Bone marrow (tissue), 2 donors: ENCODE measurements around the gene OPHN1.
"Not testable (repeated sequence)": the region's sequence is repeated elsewhere in the genome, so short reads cannot be mapped to it uniquely, and the experiment has no call there.

ENCODE experiments used
- DNase-seq, 2 donors: peaks; one replicate each; lab custom pipeline; 2025; lab: John Stamatoyannopoulos, UW

The OPHN1 gene

DNA sequence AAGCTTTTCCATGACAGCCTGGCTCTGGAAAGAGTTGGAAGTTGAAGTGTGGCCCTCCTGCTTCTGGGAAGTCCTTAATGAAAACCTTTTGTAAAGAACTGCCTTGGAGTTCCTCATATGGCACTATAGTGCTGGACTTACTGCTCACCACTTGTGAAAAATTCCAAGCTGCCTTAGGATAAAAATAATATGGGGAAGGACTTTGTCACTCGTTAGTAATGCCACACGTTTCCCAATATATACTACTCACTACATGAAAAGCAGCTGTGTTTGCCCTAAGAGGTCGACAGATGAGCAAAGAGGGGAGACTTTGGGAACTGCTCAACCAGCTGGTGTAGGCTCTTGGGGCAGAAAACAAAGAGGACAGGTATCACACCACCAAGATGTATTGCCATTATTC, 11.7 kb downstream of the OPHN1 start:
- DNase-seq: no peak

DNA sequence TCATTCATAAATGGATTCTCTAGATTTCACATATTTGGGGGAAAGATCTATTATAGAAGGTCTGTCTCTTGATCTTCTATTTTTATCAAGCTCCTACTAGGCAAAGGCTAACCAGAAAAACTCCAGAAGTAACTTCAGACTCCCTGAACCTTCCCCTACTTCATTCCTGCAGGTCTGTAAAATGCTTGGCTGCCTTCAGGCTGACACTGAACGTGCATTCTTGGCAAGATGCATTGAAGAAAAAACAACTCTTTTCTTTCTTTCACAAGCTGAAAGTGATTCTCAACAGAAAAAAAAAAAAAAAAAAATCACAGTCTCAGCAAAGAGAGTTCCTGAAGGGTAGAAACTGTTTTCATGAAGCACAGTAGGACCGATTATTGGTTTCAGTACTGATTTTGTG, 12.7 kb downstream of the OPHN1 start:
- DNase-seq: no peak

DNA sequence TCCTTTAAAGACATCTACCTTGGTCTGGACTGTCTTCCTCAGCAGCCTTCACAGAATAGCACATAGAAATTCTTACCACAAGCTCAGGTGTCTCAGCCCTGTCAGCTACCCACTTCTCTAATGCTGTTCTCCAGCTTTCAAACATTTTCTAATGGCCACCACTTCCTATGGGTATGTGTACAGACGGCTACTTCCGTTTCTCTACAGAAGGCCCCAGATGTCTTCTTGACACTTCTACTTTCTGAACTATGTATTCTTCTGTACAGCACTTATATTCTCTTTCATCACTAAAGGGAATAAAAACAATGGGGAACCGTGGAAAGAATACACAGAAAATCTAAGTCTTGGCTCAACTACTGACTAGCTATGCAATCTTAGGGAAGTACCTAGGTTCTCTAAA, 13.3 kb downstream of the OPHN1 start:
- DNase-seq: peak in 1 of 2 donors; percentile 12

DNA sequence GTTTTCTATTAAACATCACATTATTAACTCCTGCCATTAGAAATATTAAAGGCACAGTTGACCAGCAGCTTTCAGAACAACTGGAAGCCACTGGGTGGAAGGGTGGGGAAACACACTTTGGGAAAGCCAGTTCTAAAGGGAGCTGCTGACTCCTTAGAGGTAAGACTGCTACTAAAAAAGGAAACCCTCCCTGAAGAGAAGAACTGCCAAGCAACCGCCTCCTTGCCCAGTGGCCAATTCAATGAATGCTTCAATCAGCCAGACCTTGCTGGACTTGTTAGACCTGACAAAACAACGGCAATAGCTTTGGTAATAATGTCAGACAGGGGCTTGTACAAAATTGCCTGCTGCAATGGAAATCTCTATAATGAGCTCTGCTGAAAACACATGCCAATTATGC, 15.6 kb downstream of the OPHN1 start:
- DNase-seq: no peak

DNA sequence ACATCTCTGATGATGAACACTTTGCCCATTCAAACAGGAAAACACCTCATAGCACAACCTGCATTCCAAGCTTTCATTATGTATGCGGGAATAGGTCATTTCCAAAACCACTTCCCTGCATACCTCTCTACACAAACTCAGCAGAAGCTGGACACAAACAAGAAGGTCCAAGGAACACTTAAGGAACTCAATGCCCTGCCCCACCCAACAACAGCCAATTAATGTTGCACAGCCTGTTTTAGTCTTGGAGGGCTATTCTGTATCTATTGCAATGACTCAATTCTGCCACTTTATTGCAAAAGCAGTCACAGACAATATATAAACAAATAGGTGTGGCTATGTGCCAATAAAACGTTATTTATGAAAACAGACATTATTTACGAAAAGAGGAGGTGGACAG, 16.7 kb downstream of the OPHN1 start:
- no peak for DNase-seq

DNA sequence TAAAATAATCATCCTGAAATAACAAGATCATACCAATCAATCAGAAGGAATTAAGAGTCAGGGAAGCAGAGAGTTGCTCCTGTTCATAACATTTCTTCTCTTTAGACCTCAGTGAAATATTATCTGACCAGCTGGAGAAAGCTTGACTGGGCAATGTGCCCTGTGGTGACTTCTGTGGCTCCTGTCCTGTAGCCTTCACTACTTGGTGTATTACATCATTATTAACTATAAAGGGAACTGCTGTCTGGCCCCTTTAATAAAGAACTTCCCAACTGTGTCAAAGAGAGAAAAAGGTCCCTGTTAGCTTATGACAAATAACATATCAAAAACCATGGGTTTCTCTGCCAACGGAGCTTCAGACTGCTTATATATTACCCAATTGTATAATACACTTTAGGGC, 18.0 kb downstream of the OPHN1 start:
- no peak for DNase-seq

DNA sequence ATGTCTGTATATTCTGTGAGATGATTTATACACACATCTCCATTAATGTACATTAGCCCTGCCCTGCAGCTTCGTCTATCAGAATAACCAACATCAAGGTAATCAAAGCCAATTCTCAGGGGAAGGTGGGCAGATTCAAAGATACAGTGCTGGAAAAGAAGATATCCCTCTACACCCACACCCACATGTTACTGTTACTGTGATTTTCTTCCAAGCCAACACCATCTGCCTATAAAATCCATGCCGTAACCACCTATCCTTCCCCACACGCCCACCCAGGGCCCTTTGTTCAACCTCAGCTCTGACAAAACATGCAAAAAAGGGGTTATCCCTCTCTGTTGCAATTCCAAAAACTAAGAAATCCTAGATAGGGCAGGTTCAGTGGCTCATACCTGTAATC, 20.0 kb downstream of the OPHN1 start:
- no peak for DNase-seq

DNA sequence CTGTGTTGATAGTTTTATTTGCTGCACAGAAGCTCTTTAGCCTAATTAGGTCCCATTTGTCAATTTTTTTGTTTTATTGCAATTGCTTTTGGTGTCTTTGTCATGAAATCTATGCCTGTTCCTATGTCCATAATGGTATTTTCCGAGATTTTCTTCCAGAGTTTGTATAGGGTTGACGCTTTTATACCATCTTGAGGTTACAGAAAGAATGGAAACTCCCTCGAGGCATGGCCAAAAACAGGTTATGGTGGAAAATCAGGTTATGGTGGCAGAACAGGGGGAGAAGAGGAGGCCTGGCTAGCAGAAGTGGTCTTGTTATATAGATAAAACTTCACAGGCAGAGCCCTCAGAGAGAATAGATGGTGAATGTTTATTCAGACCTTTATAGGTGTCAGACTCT, 21.6 kb downstream of the OPHN1 start:
- no peak for DNase-seq

DNA sequence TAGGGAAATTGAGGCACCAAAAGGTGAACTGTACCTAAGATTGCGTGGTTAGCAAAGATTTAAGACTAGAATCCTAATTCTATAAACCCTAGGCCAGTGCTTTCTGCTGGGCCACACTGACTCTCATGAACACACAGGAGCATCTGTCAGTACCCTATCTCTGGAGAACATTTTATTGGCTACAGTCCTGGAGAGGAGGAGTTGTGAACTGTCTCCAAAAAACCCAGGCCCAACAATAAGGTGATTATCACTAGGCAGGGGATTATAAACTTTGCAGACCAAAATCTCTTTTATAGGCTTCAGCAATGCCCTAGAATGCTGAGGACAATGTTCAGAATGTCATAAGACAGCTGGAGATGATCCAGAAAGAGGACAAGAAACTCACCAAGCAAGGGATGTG, 24.1 kb downstream of the OPHN1 start:
- DNase-seq: no peak

DNA sequence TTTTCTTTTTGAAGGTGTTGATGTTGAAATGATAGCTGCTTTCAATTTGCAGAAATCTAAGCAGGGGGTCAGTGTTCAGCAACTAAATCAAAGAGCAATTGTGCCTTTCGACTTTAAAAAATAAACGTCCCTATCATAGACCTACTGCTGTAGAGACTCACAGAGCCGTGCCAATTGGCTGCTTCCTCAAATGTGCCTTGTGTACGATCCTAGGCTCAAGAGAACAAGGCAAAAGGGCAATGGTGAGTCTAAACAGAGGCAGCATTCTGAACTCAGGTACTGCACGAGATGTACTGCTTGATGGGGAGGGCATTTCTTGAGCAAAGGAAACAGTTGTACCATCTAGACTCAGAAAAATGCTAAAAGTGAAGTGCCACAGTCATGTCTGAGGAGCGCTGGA, 29.8 kb downstream of the OPHN1 start:
- DNase-seq: no peak

DNA sequence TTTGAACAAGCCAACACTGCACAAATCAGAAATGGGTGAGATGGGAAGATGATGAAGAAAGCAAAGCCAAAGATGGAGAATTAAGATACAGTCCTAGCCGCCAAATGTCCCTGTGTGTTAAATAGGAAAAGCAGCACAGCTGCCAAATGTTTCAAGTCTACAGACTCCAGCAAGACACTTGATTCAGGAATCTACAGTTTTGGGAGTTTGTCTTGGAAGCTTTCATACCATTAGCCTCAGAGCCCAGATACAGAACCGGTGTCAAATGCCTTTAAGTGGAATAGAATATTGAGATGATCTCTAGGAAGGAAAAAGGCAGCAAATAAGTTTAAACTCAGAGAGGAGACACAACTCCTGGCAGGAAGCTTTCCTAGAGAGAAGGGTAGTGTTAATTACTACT, 30.3 kb downstream of the OPHN1 start:
- DNase-seq: no peak

DNA sequence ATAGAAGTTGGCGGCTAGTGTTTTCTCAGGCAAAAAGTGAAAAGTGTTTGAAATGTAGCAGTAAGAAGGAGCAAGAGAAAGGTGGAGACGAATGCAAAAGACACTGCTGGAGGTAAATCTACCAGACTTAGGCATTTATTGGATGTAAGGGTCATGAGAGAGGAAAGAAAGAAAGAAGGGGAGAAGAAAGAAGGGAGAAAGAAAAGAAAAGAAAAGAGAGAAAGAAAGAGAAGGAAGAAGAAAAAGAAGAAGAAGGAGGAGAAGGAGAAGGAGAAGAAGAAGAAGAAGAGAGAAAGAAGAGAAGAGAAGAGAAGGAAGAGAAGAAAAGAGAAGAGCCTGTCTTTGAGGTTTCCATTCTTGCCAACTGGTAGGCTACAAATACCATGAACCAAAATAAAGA, 31.2 kb downstream of the OPHN1 start:
- no peak for DNase-seq

DNA sequence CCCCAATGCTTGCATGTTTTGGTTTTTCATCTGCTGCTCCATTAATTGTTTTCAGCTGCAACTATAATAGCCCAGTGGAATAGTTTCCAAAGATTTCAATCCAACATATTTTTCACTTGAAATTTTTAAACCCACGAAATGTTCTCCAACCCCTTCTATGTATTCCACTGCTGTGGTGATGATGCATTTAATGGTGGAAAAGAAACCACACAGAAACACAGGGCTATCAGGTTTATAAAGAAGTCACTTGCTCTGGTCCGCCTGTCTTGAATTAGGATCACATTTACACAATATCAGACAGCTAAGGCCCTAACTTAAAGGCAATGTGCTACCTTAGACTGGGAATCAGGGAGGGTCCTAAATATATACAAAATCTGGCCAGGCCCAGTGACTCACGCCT, 35.0 kb downstream of the OPHN1 start:
- DNase-seq: no peak

DNA sequence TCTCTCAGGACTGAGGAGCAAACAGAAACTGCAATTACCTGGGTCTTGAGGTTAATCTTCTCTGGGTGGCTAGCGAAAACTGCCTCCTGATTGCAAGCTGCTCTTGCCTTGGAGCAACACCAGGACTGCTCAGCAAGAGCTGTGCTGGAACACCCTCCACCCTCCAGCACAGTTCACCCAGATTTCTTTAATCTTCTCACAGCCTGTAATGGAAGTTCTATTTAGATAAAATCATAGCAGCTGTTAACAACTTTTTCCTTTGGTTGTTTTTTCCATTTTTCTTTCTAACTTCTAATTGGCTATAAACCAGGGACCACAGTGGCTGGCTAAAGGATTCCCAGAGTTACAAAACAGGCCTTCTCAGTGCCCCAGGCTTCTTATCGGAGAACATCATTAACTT, 36.3 kb downstream of the OPHN1 start:
- DNase-seq: no peak

DNA sequence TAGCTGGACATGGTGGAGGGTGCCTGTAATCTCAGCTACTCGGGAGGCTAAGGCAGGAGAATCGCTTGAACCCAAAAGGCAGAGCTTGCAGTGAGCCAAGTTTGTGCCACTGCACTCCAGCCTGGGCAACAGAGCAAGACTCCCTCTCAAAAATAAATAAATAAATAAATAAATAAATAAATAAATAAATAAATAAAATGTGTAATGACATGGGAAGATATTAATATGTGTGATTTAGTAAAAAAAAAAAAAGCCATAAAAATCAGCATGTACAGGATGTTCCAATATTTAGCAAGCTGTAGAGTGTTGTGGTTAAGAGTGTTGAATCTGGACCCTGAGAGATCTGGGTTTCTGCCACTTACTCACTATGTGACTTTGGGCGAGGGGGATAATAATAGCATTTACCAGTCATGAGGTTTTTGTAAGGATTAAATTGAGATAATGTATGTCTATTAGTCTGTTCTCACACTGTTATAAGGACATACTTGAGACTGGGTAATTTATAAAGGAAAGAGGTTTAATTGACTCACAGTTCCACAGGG, 43.8 kb downstream of the OPHN1 start:
- not testable (repeated sequence) for DNase-seq

DNA sequence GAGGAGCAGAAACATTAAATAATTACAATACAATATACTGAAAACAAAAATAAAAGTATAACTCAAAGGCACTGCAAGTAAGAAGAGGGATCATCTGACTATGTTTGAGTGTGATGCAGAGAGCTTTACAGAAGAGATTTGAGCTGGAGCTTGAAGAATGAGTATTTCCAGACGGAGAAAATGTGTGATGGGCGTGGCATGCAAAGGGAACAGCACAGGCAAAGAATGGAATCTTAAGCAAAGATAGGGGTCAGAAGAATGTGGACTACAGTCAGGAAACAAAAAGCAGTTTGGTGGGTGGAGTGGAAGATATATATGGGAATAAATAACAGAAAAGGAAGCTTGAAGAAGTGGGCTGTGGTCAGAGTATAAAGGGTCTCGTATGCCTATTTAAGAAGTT, 45.5 kb downstream of the OPHN1 start:
- no peak for DNase-seq

DNA sequence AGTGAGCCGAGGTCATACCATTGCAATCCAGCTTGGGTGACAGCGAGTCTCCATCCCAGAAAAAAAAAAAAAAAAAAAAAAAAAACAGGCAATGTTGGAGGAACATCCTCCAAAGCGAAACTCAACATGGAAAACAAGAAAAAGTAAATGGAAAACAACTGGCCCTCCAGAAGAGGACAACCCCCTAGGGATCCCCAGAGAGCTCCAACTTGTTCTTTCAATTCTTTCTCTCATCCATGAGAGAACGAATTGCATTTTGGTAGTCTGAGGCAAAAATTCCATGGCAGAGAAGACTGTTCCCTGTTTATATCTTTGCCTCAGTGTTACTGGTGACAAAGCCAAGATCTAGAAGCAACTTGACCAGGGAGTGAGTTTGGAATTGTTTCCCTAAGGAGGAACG, 49.8 kb downstream of the OPHN1 start:
- no peak for DNase-seq

DNA sequence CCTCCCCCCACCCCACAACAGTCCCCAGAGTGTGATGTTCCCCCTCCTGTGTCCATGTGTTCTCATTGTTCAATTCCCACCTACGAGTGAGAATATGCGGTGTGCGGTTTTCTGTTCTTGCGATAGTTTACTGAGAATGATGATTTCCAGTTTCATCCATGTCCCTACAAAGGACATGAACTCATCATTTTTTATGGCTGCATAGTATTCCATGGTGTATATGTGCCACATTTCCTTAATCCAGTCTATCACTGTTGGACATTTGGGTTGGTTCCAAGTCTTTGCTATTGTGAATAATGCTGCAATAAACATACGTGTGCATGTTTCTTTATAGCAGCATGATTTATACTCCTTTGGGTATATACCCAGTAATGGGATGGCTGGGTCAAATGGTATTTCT, 55.7 kb downstream of the OPHN1 start:
- DNase-seq: not testable (repeated sequence)

DNA sequence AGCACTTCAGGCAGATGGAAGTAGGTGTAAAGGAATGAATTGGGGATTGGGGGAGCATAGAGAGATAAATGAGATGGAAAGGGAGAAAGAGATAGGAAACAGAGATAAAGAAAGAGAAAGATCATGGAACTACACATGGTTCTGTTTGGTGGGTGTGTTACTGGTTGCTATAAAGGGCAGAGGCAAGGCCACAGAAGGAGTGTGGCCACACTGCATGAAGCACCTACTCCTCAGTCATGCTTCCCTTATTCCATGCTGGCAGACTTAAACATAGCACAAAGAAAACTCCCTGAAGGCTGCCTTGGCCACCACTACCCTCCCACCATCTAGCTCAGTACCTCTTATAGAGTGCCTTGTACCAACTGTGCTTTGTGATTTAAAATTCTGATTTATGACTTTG, 56.9 kb downstream of the OPHN1 start:
- no peak for DNase-seq

DNA sequence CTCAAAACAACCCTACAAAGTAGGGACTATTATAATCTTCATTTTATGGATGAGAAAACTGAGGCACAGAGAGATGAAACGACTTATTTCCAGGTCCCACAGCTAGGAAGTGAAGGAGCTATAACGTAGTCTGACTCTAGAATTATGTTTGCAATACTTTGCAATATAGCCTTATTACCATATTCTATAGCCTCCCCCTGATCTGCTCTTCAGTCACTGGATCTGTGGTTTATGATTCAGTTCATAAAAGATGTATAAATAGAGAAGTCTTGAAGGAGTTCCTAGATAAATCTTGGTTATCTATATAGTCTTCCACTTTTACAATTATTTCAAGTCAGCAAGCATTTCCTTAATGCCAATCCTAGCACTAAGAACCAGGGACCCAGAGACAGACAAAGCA, 57.5 kb downstream of the OPHN1 start:
- DNase-seq: no peak

DNA sequence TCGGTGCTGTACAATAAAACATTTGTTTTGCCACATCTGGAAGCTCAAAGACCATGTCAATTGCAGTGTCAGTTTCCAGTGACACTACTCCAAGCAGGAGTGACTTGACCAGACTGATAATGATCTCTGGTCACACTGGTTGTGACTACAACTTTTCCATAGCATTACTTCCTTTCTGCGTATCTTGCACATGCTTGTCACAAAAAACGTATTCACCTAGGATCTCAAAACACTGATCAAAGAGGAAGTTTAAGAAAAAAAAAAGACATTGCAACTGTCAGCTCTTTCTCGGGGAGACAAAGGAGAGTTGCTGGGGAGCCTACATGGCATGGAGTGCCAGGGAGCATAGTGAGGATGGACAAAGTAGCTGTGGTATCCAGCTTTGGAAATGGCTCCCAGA, 60.6 kb downstream of the OPHN1 start:
- no peak for DNase-seq

DNA sequence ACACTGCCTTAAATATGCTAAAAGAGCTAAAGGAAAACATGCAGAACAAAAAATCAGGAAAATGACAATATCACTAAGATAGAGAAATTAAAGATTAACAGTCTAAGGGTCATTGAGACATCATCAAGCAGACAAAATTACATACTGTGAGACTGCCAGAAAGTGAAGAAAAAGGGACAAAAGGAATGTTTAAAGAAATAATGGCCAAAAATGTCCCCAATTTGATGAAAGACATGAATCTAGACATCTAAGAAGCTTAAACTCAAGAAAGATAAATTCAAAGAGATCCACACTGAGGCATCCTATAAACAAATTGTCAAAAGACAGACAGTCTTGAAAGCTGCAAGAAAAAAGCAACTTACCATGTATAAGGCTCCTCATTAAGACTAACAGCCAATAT, 63.7 kb downstream of the OPHN1 start:
- DNase-seq: no peak

DNA sequence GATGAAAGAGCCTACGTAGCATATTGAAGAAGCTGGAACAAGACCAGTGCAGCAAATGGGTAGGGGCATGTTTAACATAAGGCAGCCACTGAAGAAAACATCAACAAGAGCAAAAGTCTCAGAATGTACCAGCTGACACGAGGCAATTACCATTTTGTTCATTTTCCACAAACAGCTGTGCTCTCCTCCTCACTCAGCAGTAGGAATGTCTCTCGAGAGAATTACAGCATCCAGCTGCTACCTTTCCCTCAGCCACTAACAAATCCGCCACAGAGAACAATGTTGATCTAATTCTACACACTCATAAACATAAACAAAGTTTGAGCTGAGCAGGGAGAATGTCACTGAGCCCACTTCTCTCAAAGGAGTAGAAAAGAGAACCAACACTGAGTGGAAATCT, 68.0 kb downstream of the OPHN1 start:
- no peak for DNase-seq

DNA sequence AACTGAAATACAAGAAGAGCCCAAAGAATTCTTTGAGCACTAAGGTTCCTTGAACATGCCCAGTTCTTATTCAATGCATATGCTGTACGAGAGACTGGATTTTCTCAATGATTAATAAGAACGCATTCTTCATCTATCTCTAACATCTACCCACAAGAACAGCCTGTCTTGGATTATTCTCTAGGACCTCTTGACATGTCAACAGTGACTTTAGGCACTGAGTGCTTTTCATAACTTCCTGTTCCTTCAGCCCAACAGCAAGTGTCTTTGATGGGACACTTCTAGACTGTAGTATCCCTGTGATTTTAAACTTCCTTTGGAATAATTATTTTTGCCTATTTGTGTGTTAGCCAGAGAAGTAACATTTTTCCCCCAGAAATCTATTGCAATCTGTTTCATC, 69.3 kb downstream of the OPHN1 start:
- DNase-seq: no peak

DNA sequence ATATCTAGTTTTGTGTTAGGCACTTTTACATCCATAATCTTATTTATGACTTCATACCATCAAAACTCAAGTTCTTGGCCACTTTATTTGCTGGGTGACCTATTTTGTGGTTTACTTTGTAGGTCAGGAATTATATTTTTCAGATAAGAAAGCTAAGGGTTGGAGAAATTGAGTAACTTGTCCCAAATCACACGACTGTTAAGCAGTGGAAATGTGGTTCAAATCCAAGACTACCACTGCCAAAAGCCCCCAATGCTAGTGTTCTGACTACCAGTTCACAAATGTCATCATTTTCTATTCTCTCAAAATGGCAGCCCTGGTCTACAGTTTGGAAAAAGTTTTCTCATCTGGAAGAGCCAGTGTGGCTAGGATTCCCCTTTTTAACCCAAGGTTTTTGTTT, 74.6 kb downstream of the OPHN1 start:
- DNase-seq: no peak
